HepG2 (cell line): ENCODE data around the gene SLC9B2. TPM values are rescaled to one million over a fixed set of nuclear protein-coding genes. Genes with fewer than 3 reads are reported as not detected.
A peak's percentile ranks its signal among the peaks of the same experiment; 100 is the strongest.

Experiments used
- ARNT ChIP-seq: fragments of 450-650 bp; IDR thresholded peaks from 2 replicates; pipeline ENCODE4 v1.6.1; 2017
- DMTF1 ChIP-seq: sonication (generic); formaldehyde crosslinking; IDR thresholded peaks from 2 replicates; pipeline ENCODE4 v1.4.0; 2020; ENCODE audit warnings: mild to moderate bottlenecking, missing genetic modification reagents
- IRX3 ChIP-seq: sonication (generic); formaldehyde crosslinking; IDR thresholded peaks from 2 replicates; pipeline ENCODE4 v1.8.1; 2023; ENCODE audit warnings: mild to moderate bottlenecking, low read depth, missing genetic modification reagents, borderline replicate concordance
- JUND ChIP-seq: sonication (generic); formaldehyde crosslinking; IDR thresholded peaks from 2 replicates; pipeline ENCODE4 v1.8.0; 2022; ENCODE audit warnings: mild to moderate bottlenecking, missing genetic modification reagents
- KAT2B ChIP-seq: fragments of 150-350 bp; IDR thresholded peaks from 2 replicates; pipeline ENCODE4 v1.6.1; 2014; ENCODE audit warnings: low read depth, low read length, borderline replicate concordance
- NFIB ChIP-seq: sonication (generic); formaldehyde crosslinking; IDR thresholded peaks from 2 replicates; pipeline ENCODE4 v1.9.0; 2021; ENCODE audit warnings: missing genetic modification reagents, mild to moderate bottlenecking, borderline replicate concordance
- NFIC ChIP-seq: IDR thresholded peaks from 2 replicates; pipeline ENCODE4 v1.6.1; 2012; ENCODE audit warnings: mild to moderate bottlenecking, low read length, inconsistent platforms
- PRMT3 ChIP-seq: sonication (generic); formaldehyde crosslinking; IDR thresholded peaks from 2 replicates; pipeline ENCODE4 v1.8.1; 2022; ENCODE audit warnings: low read depth, mild to moderate bottlenecking, moderate library complexity, missing genetic modification reagents, borderline replicate concordance
- TAF15 ChIP-seq: fragments of 200-400 bp; formaldehyde crosslinking; IDR thresholded peaks from one replicate; pipeline ENCODE4 v1.6.1; 2018; ENCODE audit warnings: mild to moderate bottlenecking, low read depth, low read length; ENCODE audit not compliant: poor library complexity, severe bottlenecking
- XBP1 ChIP-seq: sonication (generic); formaldehyde crosslinking; IDR thresholded peaks from 2 replicates; pipeline ENCODE4 v1.5.0; 2020; ENCODE audit warnings: missing genetic modification reagents
- ZC3H13 ChIP-seq: sonication (generic); formaldehyde crosslinking; IDR thresholded peaks from 2 replicates; pipeline ENCODE4 v1.8.1; 2023; ENCODE audit warnings: mild to moderate bottlenecking, missing genetic modification reagents, moderate library complexity
- ZNF280D ChIP-seq: sonication (generic); formaldehyde crosslinking; IDR thresholded peaks from 2 replicates; pipeline ENCODE4 v1.5.1; 2020; ENCODE audit warnings: mild to moderate bottlenecking, missing genetic modification reagents
- ZNF296 ChIP-seq: sonication (generic); formaldehyde crosslinking; conservative IDR thresholded peaks from 2 replicates; pipeline ENCODE4 v1.5.0; 2020; ENCODE audit warnings: mild to moderate bottlenecking, missing genetic modification reagents
- ZNF367 ChIP-seq: sonication (generic); formaldehyde crosslinking; IDR thresholded peaks from 2 replicates; pipeline ENCODE4 v1.4.0; 2020; ENCODE audit warnings: missing genetic modification reagents, borderline replicate concordance
- ZNF574 ChIP-seq: sonication (generic); formaldehyde crosslinking; IDR thresholded peaks from 2 replicates; pipeline ENCODE4 v1.4.0; 2020; ENCODE audit warnings: missing genetic modification reagents
- ZNF800 ChIP-seq: sonication (generic); formaldehyde crosslinking; IDR thresholded peaks from 2 replicates; pipeline ENCODE4 v1.4.0; 2020; ENCODE audit warnings: missing genetic modification reagents
- polyA plus RNA-seq, 8 experiments: library from polyadenylated mRNA; depleted of rRNA in 3 of 8; stranded (reverse) in 7 of 8; unstranded in 1 of 8; fragments of >200 nt; fragmentation: Illumina TruSeq in 4 of 8; extraction: Trizol in 4 of 8; gene quantifications; 2 replicates each; pipeline versions ENCODE4 v1.2.1 to v1.2.3, GENCODE V29; 2011 to 2016; ENCODE audit warnings: low read depth in 4 of 8, missing spikeins in 1 of 8, mixed read lengths in 1 of 8; ENCODE audit not compliant: insufficient read depth in 1 of 8
- total RNA-seq, 5 experiments: library from RNA; depleted of rRNA; stranded (reverse); fragments of >200 nt; fragmentation: Illumina TruSeq; extraction: Trizol; gene quantifications; 2 replicates each; pipeline ENCODE4 v1.2.3, GENCODE V29; 2016; ENCODE audit warnings: low read depth in 1 of 5

SLC9B2 gene
- total and polyA plus RNA-seq, 2 of the 13 experiments (the other 11 are each of a cell fraction or from before 2014, with no cell fraction given) = 23.5 to 38.5 TPM

- no peak for TF ChIP-seq DMTF1 (CRISPR knock-in tag)
- no peak for TF ChIP-seq TAF15
- TF ChIP-seq PRMT3 = no peak
- TF ChIP-seq XBP1 = no peak
- TF ChIP-seq ARNT = no peak
- peak; percentile 84 for TF ChIP-seq ZNF800 (CRISPR knock-in tag)
- peak; percentile 44; the same call in 1 of the 2 replicates for TF ChIP-seq ZNF280D (CRISPR knock-in tag)
- peak; percentile 21; the same call in 1 of the 2 replicates for TF ChIP-seq IRX3 (CRISPR knock-in tag)
- peak; percentile 45; the same call in 1 of the 2 replicates for TF ChIP-seq JUND
- TF ChIP-seq ZNF367 (CRISPR knock-in tag) = no peak
- TF ChIP-seq ZNF574 (CRISPR knock-in tag) = peak; percentile 77
- no peak; the same call in 1 of the 2 replicates for TF ChIP-seq ZNF296
- TF ChIP-seq NFIC = no peak
- 0 out of 2 replicates have a peak, but pooled peaks have one; percentile 39 for TF ChIP-seq ZC3H13 (CRISPR knock-in tag)
- no peak for TF ChIP-seq NFIB
- TF ChIP-seq KAT2B = no peak
Measured at GRCh38 chr4:103075894-103076746, 441 bp downstream of the SLC9B2 start (continued).
